Ovary (tissue), 9 donors: ENCODE results near the gene OR2D2. TPM values are rescaled to one million over a fixed set of nuclear protein-coding genes. Genes with fewer than 3 reads are reported as not detected.
"Not testable (repeated sequence)": the region's sequence is repeated elsewhere in the genome, so short reads cannot be mapped to it uniquely, and the experiment has no call there.

Source experiments
- DNase-seq, 5 donors: peaks; one replicate each; pipeline ENCODE4 v3.0.0-alpha.2; 2019 to 2020
- H3K27ac ChIP-seq, 2 donors: fragments of 200-600 bp; one replicate each; pipeline versions ENCODE4 v1.5.1 to v1.8.0; 2019 to 2022
- H3K27me3 ChIP-seq: fragments of 200-600 bp; one replicate; pipeline ENCODE4 v1.8.0; 2022
- H3K36me3 ChIP-seq: fragments of 200-600 bp; sonication (generic); one replicate; pipeline ENCODE4 v1.5.1; 2019
- H3K4me1 ChIP-seq: one replicate; pipeline ENCODE4 v1.8.1; 2013; ENCODE audit warnings: mild to moderate bottlenecking, moderate library complexity; ENCODE audit not compliant: insufficient read depth
- H3K4me3 ChIP-seq: fragments of 200-600 bp; sonication (generic); one replicate; pipeline ENCODE4 v1.5.1; 2017
- H3K9me3 ChIP-seq, 2 donors: fragments of 200-600 bp in 1 of 2; sonication (generic) in 1 of 2; one replicate each; pipeline versions ENCODE4 v1.5.1 to v1.8.1; 2013 to 2019; ENCODE audit warnings: mild to moderate bottlenecking in 1 of 2, moderate library complexity in 1 of 2
- CTCF ChIP-seq, 3 donors: fragments of 450-650 bp in 2 of 3; fragments of 200-600 bp in 1 of 3; IDR thresholded peaks; one replicate each; pipeline versions ENCODE4 v1.5.1 to v1.8.0; 2016 to 2022; ENCODE audit warnings: antibody characterized with exemption in 3 of 3, mild to moderate bottlenecking in 1 of 3
- EP300 ChIP-seq: sonication (generic); formaldehyde crosslinking; IDR thresholded peaks from one replicate; pipeline ENCODE4 v1.6.1; 2017; ENCODE audit warnings: antibody characterized with exemption
- POLR2A ChIP-seq: fragments of 450-650 bp; IDR thresholded peaks from one replicate; pipeline ENCODE4 v1.6.1; 2017; ENCODE audit warnings: antibody characterized with exemption, mild to moderate bottlenecking, moderate library complexity
- WGBS, 3 donors: extraction: QIAGEN DNeasy Blood & Tissue Kit in 1 of 3; methylation state at CpG; one replicate each; pipeline versions ENCODE4 v1.1.5 to v1.1.7; 2013 to 2017; 5-methylcytosine and 5-hydroxymethylcytosine counted together
- intact Hi-C, 4 donors: fragments of 100-400 bp; cut with DNase I; formaldehyde crosslinking; loops; one replicate each; pipeline versions ENCODE4 v1.11.0 to v1.15.1; 2022 to 2023
- polyA plus RNA-seq, 2 donors: library from polyadenylated mRNA; stranded (reverse); fragments of 200-250 nt in 1 of 2; fragments of 350-450 nt in 1 of 2; fragmentation: Illumina TruSeq in 1 of 2; extraction: RNeasy Lipid Tissue Mini Kit (QIAGEN cat#74804) in 1 of 2; gene quantifications; one replicate each; pipeline ENCODE4 v1.2.3, GENCODE V29; 2013 to 2014
- total RNA-seq, 7 donors: library from RNA; depleted of rRNA in 2 of 7; stranded (reverse); fragments of >200 nt in 2 of 7; fragmentation: NEBNext Ultra II Directional in 3 of 7; extraction: Animal tissue kit (Norgen Biotek cat#: 25700) in 3 of 7; gene quantifications; one replicate each; pipeline versions ENCODE4 v1.1.0 to v1.2.4, GENCODE V29; 2016 to 2023
- donor health status: DM: no; HTN: no; CAD: no; lungs with moderate emphysema.
- donor health status: DM: no; HTN: no; CAD: no.
- donor health status: Bipolar disorder and iron deficiency.
- donor health status: DM: yes; HTN: yes; CAD: no.
- donor health status: DM: no; HTN: no; CAD: no.
- donor health status: DM: yes; HTN: yes; CAD: no.

The OR2D2 gene
- total and polyA plus RNA-seq, 9 donors = 0.22 to 0.92 TPM; not detected in 7

- H3K4me1 ChIP-seq = no peaks in the 10 kb centered on the region
- no peak within 1 kb of the TSS for H3K27ac ChIP-seq
- H3K9me3 ChIP-seq = no peaks in the 10 kb centered on the region
- no peaks in the 10 kb centered on the region for H3K27me3 ChIP-seq
- 43 to 52% (median 49%) methylated on average over 1 of the region's 1 CpG for WGBS, 3 donors
- DNase-seq = no peak
- H3K36me3 ChIP-seq = no peaks in the 10 kb centered on the region
- TF ChIP-seq EP300 = no peak
- TF ChIP-seq POLR2A = no peak
- TF ChIP-seq CTCF (IDR thresholded peaks at IDR 0.05) = no peak
- intact Hi-C loops = no loop called here
- no peak within 1 kb of the TSS for H3K4me3 ChIP-seq
Measured at GRCh38 chr11:6862961-6863360, 29.3 kb downstream of the OR2D2 start, which contains the start of gene OR10A2. Gene OR10A2 (plus strand): TSS chr11:6863057. CDS start chr11:6869755, 6,698 bp downstream.

GRCh38 chr11:6856871-6857270 lies 35.4 kb downstream of the OR2D2 start:
- intact Hi-C loops = no loop called here
- H3K4me3 ChIP-seq = no peak overlapping the region
- no peak for TF ChIP-seq POLR2A
- no peak for TF ChIP-seq CTCF (IDR thresholded peaks at IDR 0.05)
- TF ChIP-seq EP300 = no peak
- DNase-seq = no peak
- 33 to 53% (median 49%) methylated on average over 3 of the region's 3 CpGs for WGBS, 3 donors
- H3K27me3 ChIP-seq = no peaks in the 10 kb centered on the region
- H3K9me3 ChIP-seq = no peaks in the 10 kb centered on the region
- no peaks in the 10 kb centered on the region for H3K4me1 ChIP-seq
- no peaks in the 10 kb centered on the region for H3K36me3 ChIP-seq
- H3K27ac ChIP-seq = no peak overlapping the region

- Histone ChIP-seq H3K27me3 (no peaks in the 10 kb centered on the region), H3K36me3 (no peaks in the 10 kb centered on the region), H3K4me3 (no peak overlapping the region), H3K27ac (no peak overlapping the region), H3K9me3 (no peaks in the 10 kb centered on the region), H3K4me1 (no peaks in the 10 kb centered on the region)
- no peak for DNase-seq
- 19 to 26% (median 21%) methylated on average over 1 of the region's 1 CpG for WGBS, 3 donors
- intact Hi-C loops = no loop called here
- TF ChIP-seq CTCF (IDR thresholded peaks at IDR 0.05) (no peak), POLR2A (no peak), EP300 (no peak)
Measured at GRCh38 chr11:6855971-6856541, 36.2 kb downstream of the OR2D2 start.

GRCh38 chr11:6854801-6855200 lies 37.5 kb downstream of the OR2D2 start:
- 94 to 97% (median 94%) methylated on average over 6 of the region's 6 CpGs for WGBS, 3 donors
- intact Hi-C loops, H3K36me3 ChIP-seq, H3K27me3 ChIP-seq, H3K27ac ChIP-seq, H3K9me3 ChIP-seq, H3K4me1 ChIP-seq, DNase-seq, H3K4me3 ChIP-seq: not testable (repeated sequence)

GRCh38 chr11:6850526-6850925 lies 41.8 kb downstream of the OR2D2 start:
- TF ChIP-seq POLR2A = no peak
- TF ChIP-seq CTCF (IDR thresholded peaks at IDR 0.05) = no peak
- TF ChIP-seq EP300 = no peak
- H3K27me3 ChIP-seq = no peaks in the 10 kb centered on the region
- intact Hi-C loops = no loop called here
- H3K4me3 ChIP-seq = no peak overlapping the region
- no peaks in the 10 kb centered on the region for H3K9me3 ChIP-seq
- H3K27ac ChIP-seq = no peak overlapping the region
- no peaks in the 10 kb centered on the region for H3K4me1 ChIP-seq
- no peaks in the 10 kb centered on the region for H3K36me3 ChIP-seq
- no peak for DNase-seq
- WGBS, 3 donors = 67 to 95% (median 92%) methylated on average over 2 of the region's 2 CpGs
